Upper lobe of left lung (tissue), 6 donors: ENCODE data around the gene GABBR2. TPM values are rescaled to one million over a fixed set of nuclear protein-coding genes. Genes with fewer than 3 reads are reported as not detected.

ENCODE experiments used
- ATAC-seq, 2 donors: fragments of 200-7000 bp; cut with Tn5 transposase; one replicate each; pipeline ENCODE4 v1.9.1; 2022; ENCODE audit warnings: mild to moderate bottlenecking in 2 of 2, moderate library complexity in 2 of 2; ENCODE audit not compliant: low FRiP score in 2 of 2
- DNase-seq, 2 donors: peaks; one replicate each; pipeline ENCODE4 v3.0.0-alpha.2; 2019 to 2020
- H3K27ac ChIP-seq, 4 donors: fragments of 200-600 bp; sonication (generic); one replicate each; pipeline ENCODE4 v1.5.1; 2016 to 2019
- H3K27me3 ChIP-seq, 4 donors: fragments of 200-600 bp; sonication (generic); one replicate each; pipeline ENCODE4 v1.5.1; 2017 to 2019
- H3K36me3 ChIP-seq, 4 donors: fragments of 200-600 bp; sonication (generic); one replicate each; pipeline ENCODE4 v1.5.1; 2016 to 2019
- H3K4me1 ChIP-seq, 4 donors: fragments of 200-600 bp; sonication (generic); one replicate each; pipeline ENCODE4 v1.5.1; 2018 to 2019
- H3K4me3 ChIP-seq, 4 donors: fragments of 200-600 bp; sonication (generic); one replicate each; pipeline ENCODE4 v1.5.1; 2017 to 2019; ENCODE audit warnings: mild to moderate bottlenecking in 2 of 4, moderate library complexity in 1 of 4
- H3K9me3 ChIP-seq, 4 donors: fragments of 200-600 bp; sonication (generic); one replicate each; pipeline ENCODE4 v1.5.1; 2018 to 2019
- CTCF ChIP-seq, 6 experiments: fragments of 450-650 bp in 4 of 6; fragments of 200-600 bp in 2 of 6; sonication (generic) in 2 of 6; IDR thresholded peaks; one replicate each; pipeline ENCODE4 v1.5.1; 2016 to 2019; ENCODE audit warnings: antibody characterized with exemption in 6 of 6
- EP300 ChIP-seq, 4 donors: sonication (generic); formaldehyde crosslinking; IDR thresholded peaks; one replicate each; pipeline ENCODE4 v1.5.1; 2017; ENCODE audit warnings: antibody characterized with exemption in 4 of 4, control low read depth in 2 of 4
- POLR2A ChIP-seq, 4 donors: fragments of 450-650 bp; IDR thresholded peaks; one replicate each; pipeline ENCODE4 v1.5.1; 2016 to 2017; ENCODE audit warnings: antibody characterized with exemption in 4 of 4, mild to moderate bottlenecking in 2 of 4
- POLR2AphosphoS5 ChIP-seq, 2 donors: sonication (generic); formaldehyde crosslinking; IDR thresholded peaks; one replicate each; pipeline ENCODE4 v1.5.1; 2017; ENCODE audit warnings: antibody characterized with exemption in 2 of 2
- WGBS, 2 donors: methylation state at CpG; one replicate each; pipeline ENCODE4 v1.1.5; 2017 to 2018; 5-methylcytosine and 5-hydroxymethylcytosine counted together
- total RNA-seq, 6 donors: library from RNA; depleted of rRNA in 4 of 6; stranded (reverse); fragments of >200 nt in 4 of 6; gene quantifications; one replicate each; pipeline versions ENCODE4 v1.1.0 to v1.2.1, GENCODE V29; 2016 to 2021
- donor health status: DM: no; HTN: no; CAD: no; lungs with moderate emphysema.
- donor health status: DM: no; HTN: yes; CAD: no; lungs with severe emphysema.

Gene GABBR2
- total RNA-seq, 6 donors from 2014 or later = 0.15 to 1.00 (median 0.81) TPM; not detected in 1

GRCh38 chr9:98707166-98708102, 1.3 kb downstream of the GABBR2 start:
- Histone ChIP-seq H3K27ac (no peak overlapping the region), H3K36me3 (no peaks in the 10 kb centered on the region), H3K4me1 (peaks cover 15 to 30% (median 19%) of the 10 kb centered on the region in 4 donors), H3K9me3 (no peaks in the 10 kb centered on the region), H3K27me3 (peaks cover 0 to 33% (median 25%) of the 10 kb centered on the region in 4 donors), H3K4me3 (peak overlapping the region in 2 of 4 donors; percentile 8 to 40)
- ATAC-seq (peak; percentile 52 to 76), DNase-seq (peak; percentile 46 to 83)
- WGBS, 2 donors = 4 to 12% methylated on average over 16 to 64 of the region's 79 CpGs
- TF ChIP-seq CTCF (IDR thresholded peaks at IDR 0.05) (peak in 4 of 6 experiments; percentile 26 to 48 (median 41)), POLR2AphosphoS5 (IDR thresholded peaks at IDR 0.05) (no peak)

- H3K27ac ChIP-seq = no peak overlapping the region
- WGBS, 2 donors = 8 to 10% methylated on average over 11 to 15 of the region's 15 CpGs
- no peak overlapping the region for H3K4me3 ChIP-seq
- no peaks in the 10 kb centered on the region for H3K36me3 ChIP-seq
- ATAC-seq (no peak), DNase-seq (peak in 1 of 2 donors; percentile 49)
- peaks cover 0 to 33% (median 25%) of the 10 kb centered on the region in 4 donors for H3K27me3 ChIP-seq
- no peaks in the 10 kb centered on the region for H3K9me3 ChIP-seq
- peaks cover 15 to 30% (median 19%) of the 10 kb centered on the region in 4 donors for H3K4me1 ChIP-seq
- TF ChIP-seq EP300 (IDR thresholded peaks at IDR 0.05) (no peak), CTCF (IDR thresholded peaks at IDR 0.05) (no peak), POLR2A (IDR thresholded peaks at IDR 0.05) (no peak), POLR2AphosphoS5 (IDR thresholded peaks at IDR 0.05) (no peak)
These were observed 2.0 kb downstream of the GABBR2 start for GRCh38 chr9:98706651-98707165.

DNA sequence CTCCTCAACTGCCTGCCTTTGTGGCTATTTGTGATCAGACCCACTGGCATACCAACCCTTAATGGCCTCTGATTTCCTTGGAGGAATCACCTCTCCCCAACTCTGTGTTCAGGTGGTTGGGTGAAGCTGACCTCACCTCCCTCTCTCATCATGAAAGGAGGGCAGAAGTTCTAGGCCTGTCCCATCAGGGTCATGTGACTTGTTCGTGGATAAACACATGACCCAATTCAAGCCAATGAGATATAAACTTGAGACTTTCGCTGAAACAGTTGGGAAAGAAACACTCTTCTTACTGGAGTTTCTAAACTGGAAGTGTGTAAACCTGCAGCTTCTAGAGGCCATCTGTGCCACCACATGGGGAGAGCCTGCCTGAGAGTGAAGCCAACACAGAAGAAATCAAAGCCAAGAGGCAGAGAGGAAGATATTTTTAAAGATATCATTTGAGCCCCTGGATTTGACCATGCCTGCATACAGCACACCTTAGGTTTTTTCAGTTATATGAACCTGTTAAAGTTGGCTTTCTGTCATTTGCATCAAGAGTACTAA, 5.8 kb downstream of the GABBR2 start:
- Histone ChIP-seq H3K27me3 (peaks cover 0 to 15% (median 7%) of the 10 kb centered on the region in 4 donors), H3K9me3 (no peaks in the 10 kb centered on the region), H3K36me3 (no peaks in the 10 kb centered on the region), H3K4me1 (peaks cover 10 to 13% (median 10%) of the 10 kb centered on the region in 4 donors), H3K27ac (no peak overlapping the region), H3K4me3 (no peak overlapping the region)
- ATAC-seq = no peak
- no peak for DNase-seq
- no peak for TF ChIP-seq POLR2AphosphoS5 (IDR thresholded peaks at IDR 0.05)
- no peak for TF ChIP-seq EP300 (IDR thresholded peaks at IDR 0.05)
- no peak for TF ChIP-seq POLR2A (IDR thresholded peaks at IDR 0.05)
- no peak for TF ChIP-seq CTCF (IDR thresholded peaks at IDR 0.05)
- 74 to 75% methylated on average over 2 of the region's 2 CpGs for WGBS, 2 donors

DNA sequence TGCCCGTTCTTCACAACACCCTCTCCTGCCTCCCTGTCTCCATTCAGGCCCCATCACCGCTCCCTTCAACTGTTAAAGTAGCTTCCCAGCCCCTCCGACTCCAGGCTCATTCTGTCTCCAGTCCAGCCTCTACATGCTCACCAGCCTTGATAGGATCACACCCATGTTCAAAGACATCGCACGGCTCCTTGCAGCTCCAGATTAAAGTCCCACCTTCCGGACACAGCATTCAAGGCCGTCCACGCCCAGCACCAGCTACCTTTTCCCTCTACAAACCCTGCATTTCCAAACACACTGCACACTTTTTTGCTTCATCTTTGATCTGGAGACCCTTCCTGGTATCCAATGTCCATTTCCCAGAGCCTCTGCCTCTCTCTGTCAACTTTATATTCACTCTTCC, 6.4 kb downstream of the GABBR2 start:
- 91 to 92% methylated on average over 8 of the region's 8 CpGs for WGBS, 2 donors
- no peaks in the 10 kb centered on the region for H3K9me3 ChIP-seq
- ATAC-seq (no peak), DNase-seq (no peak)
- peaks cover 5 to 7% (median 5%) of the 10 kb centered on the region in 4 donors for H3K4me1 ChIP-seq
- peaks cover 0 to 9% (median 2%) of the 10 kb centered on the region in 4 donors for H3K27me3 ChIP-seq
- no peak overlapping the region for H3K4me3 ChIP-seq
- no peaks in the 10 kb centered on the region for H3K36me3 ChIP-seq
- H3K27ac ChIP-seq = no peak overlapping the region
- TF ChIP-seq EP300 (IDR thresholded peaks at IDR 0.05) (no peak), POLR2AphosphoS5 (IDR thresholded peaks at IDR 0.05) (no peak), CTCF (IDR thresholded peaks at IDR 0.05) (no peak), POLR2A (IDR thresholded peaks at IDR 0.05) (no peak)
